ENCODE results near the gene EPHB2.
A peak's percentile ranks its signal among the peaks of the same experiment; 100 is the strongest.

The EPHB2 gene

DNA sequence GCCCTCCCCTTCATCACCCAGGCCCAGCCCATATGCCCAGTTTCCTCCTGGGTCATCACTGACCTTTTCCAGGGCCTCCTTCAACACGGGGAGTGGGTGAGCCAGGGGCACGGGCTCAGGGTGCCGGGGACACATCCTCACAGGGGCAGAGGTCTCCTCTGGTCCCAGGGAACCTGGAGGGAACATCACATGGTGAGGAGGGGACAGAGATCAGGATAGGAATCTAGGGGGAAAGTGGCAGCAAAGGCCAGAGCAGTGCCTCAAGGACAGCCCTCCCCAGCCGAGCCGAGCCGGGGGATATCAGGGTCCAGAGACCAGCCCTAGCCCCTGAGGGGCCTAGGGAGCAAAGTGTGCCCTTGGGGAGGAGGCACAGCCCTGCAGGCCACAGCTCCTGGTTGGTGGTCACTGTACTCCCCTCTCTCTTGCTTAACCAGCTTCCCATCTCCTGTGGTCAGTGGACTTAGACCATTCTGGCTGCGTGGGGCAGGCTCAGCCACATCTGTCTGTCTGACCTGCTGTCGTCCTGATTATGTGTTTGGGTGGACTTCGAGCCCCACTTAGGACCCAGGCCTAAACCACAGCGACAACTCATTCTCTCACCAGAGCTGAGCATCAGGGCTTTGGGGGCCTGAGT is 252.5 kb downstream of the EPHB2 start:
- no peak for DNase-seq

GRCh38 chr1:22966309-22966708 is 255.7 kb downstream of the EPHB2 start:
- DNase-seq: no peak

GRCh38 chr1:22967833-22968232 is 257.2 kb downstream of the EPHB2 start:
- DNase-seq: no peak

DNA sequence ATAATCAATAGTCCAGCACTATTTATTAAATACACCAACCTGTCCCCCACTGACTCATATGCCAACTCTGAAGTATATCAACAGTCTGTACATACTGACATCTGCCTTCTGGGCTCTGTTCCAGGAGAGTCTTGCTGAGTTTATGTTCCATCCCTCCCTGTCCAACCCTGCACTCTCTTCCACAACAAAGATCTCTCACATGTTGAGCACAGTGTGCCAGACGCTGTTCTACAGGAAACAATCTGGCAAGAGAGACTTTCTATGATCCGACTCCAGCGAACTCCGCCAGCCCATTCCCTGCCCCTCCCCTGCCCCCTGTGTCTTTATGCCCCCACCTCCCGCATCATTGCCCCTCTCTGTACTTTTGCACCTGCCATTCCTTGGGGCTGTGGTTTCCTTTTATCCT is 258.7 kb downstream of the EPHB2 start:
- DNase-seq: peak; percentile 62

- no peak for DNase-seq
Observed at GRCh38 chr1:22970096-22970495, 259.5 kb downstream of the EPHB2 start.

Measured in NCI-H2029 (cell line).